ENCODE data around the gene DGCR8.

DNA sequence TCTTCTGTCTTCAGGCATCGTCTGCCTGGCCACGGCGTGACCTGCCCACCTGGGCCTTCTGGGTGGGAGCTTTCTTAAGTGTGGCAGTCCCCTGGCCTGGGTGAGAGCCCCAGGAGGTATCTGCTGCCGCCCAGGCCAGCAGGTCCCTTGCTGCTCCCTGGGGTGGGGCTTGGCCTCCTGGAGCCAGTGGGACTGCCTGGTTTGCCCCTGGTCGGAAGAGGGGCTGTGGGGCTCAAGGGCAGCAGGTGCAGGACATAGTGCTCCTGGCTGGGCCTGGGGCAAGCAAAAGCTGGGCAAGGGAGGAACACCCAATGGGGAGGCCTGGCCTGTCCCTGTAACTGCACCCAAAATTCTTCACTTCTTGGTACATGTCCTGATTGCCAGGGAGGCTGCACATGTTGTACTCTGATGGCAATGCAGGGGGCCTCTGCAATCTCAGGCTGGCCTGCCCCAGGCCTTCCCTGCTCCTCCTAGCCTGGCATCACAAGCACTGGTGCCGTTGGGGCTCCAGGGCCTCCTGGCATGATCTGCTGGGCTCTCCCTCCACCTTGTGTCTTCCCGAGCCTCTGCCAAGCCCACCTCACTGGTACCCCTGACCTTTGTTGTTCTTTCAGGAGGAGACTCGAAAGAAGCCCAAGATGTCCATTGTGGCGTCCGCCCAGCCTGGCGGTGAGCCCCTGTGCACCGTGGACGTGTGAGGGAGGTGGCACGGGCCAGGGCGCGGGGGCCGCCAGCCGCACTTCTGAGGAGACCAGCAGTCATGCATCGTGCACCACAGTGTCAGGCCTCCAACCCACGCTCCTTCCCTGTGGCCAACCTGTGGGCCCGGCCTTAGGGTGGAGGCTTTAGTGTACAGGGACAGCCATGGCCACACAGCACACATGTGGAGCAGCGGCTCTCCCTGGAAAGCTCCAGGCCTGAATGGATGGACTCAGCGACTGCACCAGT is 29.6 kb downstream of the DGCR8 start:
- TF ChIP-seq POLR2AphosphoS5 (IDR thresholded peaks at IDR 0.05; ENCODE audit: borderline replicate concordance, low read depth, low read length), result no peak; the same call in 1 of the 2 replicates
- no peak for TF ChIP-seq EZH2 (IDR thresholded peaks at IDR 0.05)
- no peak for TF ChIP-seq FOXP2 (optimal IDR thresholded peaks at IDR 0.05; ENCODE audit: control extremely low read depth, extremely low read length, insufficient read depth)
